Left ventricle myocardium superior (tissue), 1 donor: ENCODE results near the gene SNRPD3. TPM values are rescaled to one million over a fixed set of nuclear protein-coding genes. Genes with fewer than 3 reads are reported as not detected.
A peak's percentile ranks its signal among the peaks of the same experiment; 100 is the strongest.
"Not testable (repeated sequence)": the region's sequence is repeated elsewhere in the genome, so short reads cannot be mapped to it uniquely, and the experiment has no call there.

Experiments
- ATAC-seq: fragments of 200-7000 bp; cut with Tn5 transposase; one replicate; pipeline ENCODE4 v1.9.1; 2020; ENCODE audit warnings: mild to moderate bottlenecking, moderate library complexity
- DNase-seq: peaks from one replicate; pipeline ENCODE4 v3.0.0-alpha.2; 2020
- intact Hi-C: fragments of 100-400 bp; cut with micrococcal nuclease; formaldehyde crosslinking; loops from one replicate; pipeline ENCODE4 v1.11.0; 2022
- total RNA-seq: library from RNA; stranded (reverse); fragmentation: NEBNext Ultra II Directional; extraction: Animal tissue kit (Norgen Biotek cat#: 25700); gene quantifications from one replicate; pipeline ENCODE4 v1.2.1, GENCODE V29; 2021
- donor health status: DM: no; HTN: yes; CAD: no; lungs with severe emphysema.

Gene SNRPD3
- total RNA-seq, 1 donor from 2014 or later, result 73.7 TPM

- intact Hi-C loops, result no loop called here
- ATAC-seq (no peak), DNase-seq (no peak)
Measured at GRCh38 chr22:24526191-24526590, 29.6 kb upstream of the SNRPD3 start.

GRCh38 chr22:24529898-24530297, 25.9 kb upstream of the SNRPD3 start:
- no peak for DNase-seq
- ATAC-seq, result no peak
- intact Hi-C loops, result no loop called here

GRCh38 chr22:24530968-24531367, 24.8 kb upstream of the SNRPD3 start:
- intact Hi-C loops, DNase-seq, ATAC-seq: not testable (repeated sequence)

GRCh38 chr22:24532075-24532474, 23.7 kb upstream of the SNRPD3 start:
- no peak for DNase-seq
- intact Hi-C loops, result no loop called here
- no peak for ATAC-seq

- DNase-seq (no peak), ATAC-seq (no peak)
- intact Hi-C loops, result no loop called here
Measured at GRCh38 chr22:24535348-24535747, 20.5 kb upstream of the SNRPD3 start.

- intact Hi-C loops, result no loop called here
- ATAC-seq, result peak; percentile 14
- no peak for DNase-seq
Measured at GRCh38 chr22:24536089-24536488, 19.7 kb upstream of the SNRPD3 start.

GRCh38 chr22:24540470-24540869, 15.3 kb upstream of the SNRPD3 start:
- intact Hi-C loops, result no loop called here
- DNase-seq (no peak), ATAC-seq (no peak)

- ATAC-seq (peak; percentile 5), DNase-seq (no peak)
- intact Hi-C loops, result no loop called here
Measured at GRCh38 chr22:24541681-24542515, 13.9 kb upstream of the SNRPD3 start.

- DNase-seq (peak; percentile 72), ATAC-seq (peak; percentile 79)
Measured at GRCh38 chr22:24542641-24543040, 13.2 kb upstream of the SNRPD3 start.

GRCh38 chr22:24543185-24543601, 12.6 kb upstream of the SNRPD3 start:
- DNase-seq (no peak), ATAC-seq (peak; percentile 1)

More at GRCh38 chr22:24542641-24543040, 13.2 kb upstream of the SNRPD3 start:
- intact Hi-C loops, result no loop called here

GRCh38 chr22:24543679-24544243, 12.0 kb upstream of the SNRPD3 start:
- DNase-seq (peak; percentile 49), ATAC-seq (peak; percentile 15)
- intact Hi-C loops, result no loop called here

More at GRCh38 chr22:24543185-24543601, 12.6 kb upstream of the SNRPD3 start:
- intact Hi-C loops, result no loop called here

- ATAC-seq (no peak), DNase-seq (no peak)
- intact Hi-C loops, result no loop called here
Measured at GRCh38 chr22:24548812-24549211, 7.0 kb upstream of the SNRPD3 start.

- intact Hi-C loops, result no loop called here
- DNase-seq, result no peak
- ATAC-seq, result no peak
Measured at GRCh38 chr22:24550028-24550901, 5.5 kb upstream of the SNRPD3 start.

- intact Hi-C loops, result no loop called here
- ATAC-seq (no peak), DNase-seq (no peak)
Measured at GRCh38 chr22:24550902-24551435, 4.8 kb upstream of the SNRPD3 start.

- intact Hi-C loops, ATAC-seq, DNase-seq: not testable (repeated sequence)
Measured at GRCh38 chr22:24552503-24553286, 3.1 kb upstream of the SNRPD3 start.

- intact Hi-C loops, result no loop called here
- peak; percentile 19 for ATAC-seq
- peak; percentile 75 for DNase-seq
Measured at GRCh38 chr22:24553597-24554312, 2.0 kb upstream of the SNRPD3 start.

- DNase-seq, result peak; percentile 42
- peak; percentile 2 for ATAC-seq
- intact Hi-C loops, result no loop called here
Measured at GRCh38 chr22:24554313-24555164, 1.3 kb upstream of the SNRPD3 start, which contains the start of gene GUCD1. TSS of gene GUCD1 (minus strand) at chr22:24555138. CDS start at chr22:24554991, 147 bp downstream.
